ENCODE data around the gene P2RX6. TPM values are rescaled to one million over a fixed set of nuclear protein-coding genes. Genes with fewer than 3 reads are reported as not detected.
A peak's percentile ranks its signal among the peaks of the same experiment; 100 is the strongest.

Gene P2RX6
- total and polyA plus RNA-seq, 2 of the 4 experiments (the other 2 are of a cell fraction), result 0.90 to 1.6 TPM

DNA sequence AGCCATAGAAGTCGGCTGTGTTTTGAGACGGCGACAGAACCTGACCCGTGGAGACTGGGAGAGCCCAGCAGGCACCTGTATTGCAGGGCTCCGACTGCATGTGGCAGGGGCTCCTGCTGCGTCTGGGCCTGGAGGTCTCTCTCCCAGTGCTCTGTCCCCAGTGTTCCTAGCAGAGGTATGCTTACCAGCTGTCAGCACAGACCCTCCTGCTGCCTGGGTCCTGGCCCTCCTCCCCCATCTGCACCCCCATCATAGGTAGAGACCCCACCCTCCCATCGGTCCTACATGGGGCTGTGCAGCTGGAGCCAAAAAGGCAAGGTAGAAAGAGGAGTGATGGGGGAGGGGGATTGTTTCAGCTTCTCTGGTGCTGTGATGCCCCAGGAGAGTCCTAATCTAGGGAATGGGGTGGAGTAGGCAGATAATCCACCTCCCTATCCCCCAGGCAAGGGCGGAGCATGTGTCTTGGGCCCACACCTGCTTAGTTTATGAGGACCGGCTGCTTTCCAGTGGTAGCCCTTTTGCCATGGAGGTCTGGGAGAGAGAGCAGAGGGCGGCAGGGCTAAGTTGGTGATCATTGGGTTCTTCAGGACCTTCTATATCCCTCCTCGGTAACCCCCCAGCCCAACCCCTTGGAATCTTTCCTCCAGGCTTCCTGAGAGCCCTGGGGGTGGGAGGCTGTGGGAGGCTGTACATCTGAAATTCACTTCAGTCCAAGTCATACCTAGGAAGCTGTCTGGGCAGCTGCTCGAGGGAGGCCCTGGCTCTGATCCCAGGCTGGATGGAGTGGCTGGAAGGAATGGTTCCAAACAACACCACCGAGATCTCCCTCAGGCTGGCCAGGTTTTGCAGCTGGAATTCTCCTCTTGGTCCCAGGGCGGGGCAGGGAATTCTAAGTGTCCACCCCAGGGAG lies 12.1 kb downstream of the P2RX6 start (continued):
- no peak for TF ChIP-seq SMC3 (IDR thresholded peaks at IDR 0.05; ENCODE audit: low read depth, low read length)
- no peak for TF ChIP-seq FOS (IDR thresholded peaks at IDR 0.05; ENCODE audit: low read depth, low read length)

DNA sequence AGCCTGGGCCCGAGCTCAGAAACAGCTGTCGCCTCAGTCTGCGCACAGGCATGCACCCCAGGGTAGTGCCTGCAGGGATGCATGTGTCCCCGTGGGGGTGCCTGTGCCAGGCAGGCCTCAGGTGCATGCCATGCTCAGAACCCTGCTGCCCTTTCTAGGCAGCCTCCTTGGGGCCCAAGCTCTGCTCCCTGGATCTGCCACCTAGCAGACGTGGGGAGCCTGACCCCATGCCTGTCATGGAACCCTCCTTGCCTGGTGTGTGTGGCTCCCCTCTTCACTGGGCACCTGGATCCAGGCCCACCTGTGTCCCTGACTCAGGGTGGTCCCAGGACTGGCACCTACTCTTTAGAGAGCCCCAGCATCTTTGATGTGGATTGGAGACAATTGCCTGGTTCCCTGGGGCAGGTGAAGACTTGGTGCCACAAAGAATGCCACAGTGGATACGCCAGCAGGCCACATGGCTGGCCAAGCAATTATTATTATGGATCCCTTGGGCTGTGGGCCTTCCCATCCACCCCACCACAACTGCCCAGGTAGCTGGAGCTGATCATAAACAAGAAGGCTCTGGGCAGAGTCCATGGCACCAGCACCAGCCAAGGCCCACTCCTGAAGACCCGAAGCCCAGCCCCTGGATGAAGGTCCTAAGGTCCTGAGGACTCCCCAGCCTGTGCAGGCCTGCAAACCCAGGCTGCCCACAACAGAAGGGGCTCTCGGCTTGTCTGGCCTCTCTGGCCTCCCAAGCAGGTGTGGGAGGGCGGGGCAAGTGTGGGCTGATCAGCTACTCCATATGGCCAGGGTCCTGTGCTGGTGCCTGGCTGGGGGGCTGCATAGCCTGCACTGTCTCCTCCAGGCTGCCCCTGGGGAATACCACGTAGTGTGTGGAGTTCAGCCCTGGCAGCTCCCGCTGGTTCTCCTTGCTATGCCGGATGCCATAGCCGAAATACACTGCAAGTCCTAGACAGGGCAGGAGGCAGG lies 13.6 kb downstream of the P2RX6 start:
- DNase-seq, result no peak
- in situ Hi-C loops (cut with MboI; ENCODE audit: low sequenced_read_pairs), result no loop called here
- TF ChIP-seq SMC3 (IDR thresholded peaks at IDR 0.05; ENCODE audit: low read depth, low read length) (no peak), MAZ (IDR thresholded peaks at IDR 0.05; ENCODE audit: borderline replicate concordance, low read depth, low read length) (no peak), CEBPB (IDR thresholded peaks at IDR 0.05; ENCODE audit: low read depth, low read length) (no peak), RCOR1 (IDR thresholded peaks at IDR 0.05; ENCODE audit: insufficient replicate concordance, low read length) (no peak), MXI1 (IDR thresholded peaks at IDR 0.05; ENCODE audit: borderline replicate concordance, low read depth, low read length) (no peak), RAD21 (IDR thresholded peaks at IDR 0.05; ENCODE audit: low read length) (no peak)
- TF ChIP-seq, protein P1, sequence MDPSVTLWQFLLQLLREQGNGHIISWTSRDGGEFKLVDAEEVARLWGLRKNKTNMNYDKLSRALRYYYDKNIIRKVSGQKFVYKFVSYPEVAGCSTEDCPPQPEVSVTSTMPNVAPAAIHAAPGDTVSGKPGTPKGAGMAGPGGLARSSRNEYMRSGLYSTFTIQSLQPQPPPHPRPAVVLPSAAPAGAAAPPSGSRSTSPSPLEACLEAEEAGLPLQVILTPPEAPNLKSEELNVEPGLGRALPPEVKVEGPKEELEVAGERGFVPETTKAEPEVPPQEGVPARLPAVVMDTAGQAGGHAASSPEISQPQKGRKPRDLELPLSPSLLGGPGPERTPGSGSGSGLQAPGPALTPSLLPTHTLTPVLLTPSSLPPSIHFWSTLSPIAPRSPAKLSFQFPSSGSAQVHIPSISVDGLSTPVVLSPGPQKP (IDR thresholded peaks at IDR 0.05; ENCODE audit: borderline replicate concordance, low read depth, low read length), result no peak
- TF ChIP-seq, protein P2, sequence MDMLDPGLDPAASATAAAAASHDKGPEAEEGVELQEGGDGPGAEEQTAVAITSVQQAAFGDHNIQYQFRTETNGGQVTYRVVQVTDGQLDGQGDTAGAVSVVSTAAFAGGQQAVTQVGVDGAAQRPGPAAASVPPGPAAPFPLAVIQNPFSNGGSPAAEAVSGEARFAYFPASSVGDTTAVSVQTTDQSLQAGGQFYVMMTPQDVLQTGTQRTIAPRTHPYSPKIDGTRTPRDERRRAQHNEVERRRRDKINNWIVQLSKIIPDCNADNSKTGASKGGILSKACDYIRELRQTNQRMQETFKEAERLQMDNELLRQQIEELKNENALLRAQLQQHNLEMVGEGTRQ (IDR thresholded peaks at IDR 0.05; ENCODE audit: low read depth, low read length), result no peak

More for the DNA sequence above, 13.6 kb downstream of the P2RX6 start:
- no peaks in the 10 kb centered on the region for H4K20me1 ChIP-seq (ENCODE audit: insufficient read depth, low read length)
- no peak overlapping the region for H2AK9ac ChIP-seq (replicated peaks; ENCODE audit: low read depth, low read length, poor library complexity)
- H3K56ac ChIP-seq (ENCODE audit: extremely low read depth, insufficient read depth, low read length), result no peak overlapping the region
- POLR2A ChIA-PET (ENCODE audit: unreplicated experiment), result no interaction called here
- ATAC-seq (ENCODE audit: low read depth), result no peak
- H4K5ac ChIP-seq (ENCODE audit: low read depth, low read length), result no peak overlapping the region
- H3K79me1 ChIP-seq (ENCODE audit: low read depth in 1 of 2, low read length in 2 of 2), result no peaks in the 10 kb centered on the region
- H2BK20ac ChIP-seq (ENCODE audit: low read depth, low read length), result no peak overlapping the region
- H2BK120ac ChIP-seq (ENCODE audit: low read depth, low read length), result no peak overlapping the region
- peaks cover 34% of the 10 kb centered on the region for H3K27me3 ChIP-seq (ENCODE audit: control insufficient read depth, insufficient read depth, low read length)
- H3K9ac ChIP-seq (ENCODE audit: low read depth, low read length), result no peak overlapping the region
- H3K23ac ChIP-seq (ENCODE audit: low read depth, low read length), result no peak overlapping the region
- H3K4me3 ChIP-seq (ENCODE audit: insufficient read depth, low read depth, low read length), result no peak overlapping the region
- H4K8ac ChIP-seq (ENCODE audit: low read depth in 2 of 2, low read length in 2 of 2), result no peak overlapping the region
- peak overlapping the region; percentile 32 for H2AFZ ChIP-seq (replicated peaks; ENCODE audit: low read length, poor library complexity)
- CTCF ChIA-PET, result no interaction called here
- no peak overlapping the region for H2BK5ac ChIP-seq (ENCODE audit: low read depth, low read length, poor library complexity, severe bottlenecking)
- H2BK15ac ChIP-seq (ENCODE audit: low read depth, low read length), result no peak overlapping the region
- H3K4me1 ChIP-seq (ENCODE audit: control insufficient read depth, insufficient read depth, low read length), result peaks cover 3% of the 10 kb centered on the region; the same call in 1 of the 2 replicates
- H3K4me2 ChIP-seq (ENCODE audit: low read depth, low read length), result no peak overlapping the region
- H4K91ac ChIP-seq (ENCODE audit: insufficient read depth, low read depth, low read length), result no peak overlapping the region
- WGBS, 2 experiments (ENCODE audit: extremely low coverage in 2 of 2, insufficient read length in 1 of 2), result 40% methylated on average over 2 of the region's 13 CpGs; no CpG with 5 or more reads in 1 of the 2 experiments
- no peaks in the 10 kb centered on the region for H3K36me3 ChIP-seq (ENCODE audit: control insufficient read depth, insufficient read depth, low read length)
- H3K27ac ChIP-seq (ENCODE audit: insufficient read depth, low read length), result no peak overlapping the region
- H3K9me3 ChIP-seq (ENCODE audit: control insufficient read depth, insufficient read depth, low read length), result no peaks in the 10 kb centered on the region
- no peak overlapping the region for H3K14ac ChIP-seq (replicated peaks; ENCODE audit: low read depth, low read length)
- no peak overlapping the region for H3K18ac ChIP-seq (ENCODE audit: low read depth, low read length)
- H2AK5ac ChIP-seq (ENCODE audit: low read depth, low read length), result no peak overlapping the region
- no peaks in the 10 kb centered on the region for H3K9me1 ChIP-seq (ENCODE audit: insufficient read depth, low read length)
- no peak overlapping the region for H3K4ac ChIP-seq (ENCODE audit: low read depth, low read length)
- no TSS peak for BruUV-seq (replicated peaks)
- intact Hi-C loops (cut with micrococcal nuclease), result no loop called here
- dilution Hi-C loops (cut with HindIII; ENCODE audit: low sequenced_read_pairs, unreplicated experiment), result no loop called here
